ENCODE measurements around the gene FAM174C.

Gene FAM174C

DNA sequence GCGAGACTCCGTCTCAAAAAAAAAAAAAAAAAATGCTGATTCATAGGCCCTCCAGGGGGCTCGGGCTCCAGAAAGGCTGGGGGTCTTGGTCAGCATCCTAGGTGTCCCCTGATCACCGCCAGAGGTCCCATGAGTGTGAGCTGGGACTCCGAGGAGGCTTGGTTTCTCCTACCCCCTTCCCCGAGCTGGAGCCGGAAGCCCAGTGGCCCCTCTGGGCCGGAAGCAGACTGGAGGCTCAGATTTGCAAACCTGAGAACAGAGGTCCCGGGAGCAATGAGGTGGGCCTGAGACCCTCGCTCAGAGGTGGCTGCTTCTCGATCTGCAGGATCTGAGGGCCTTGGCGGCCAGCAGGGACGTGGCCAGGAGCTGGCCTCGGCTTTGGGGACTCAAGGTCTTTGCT lies 51.8 kb downstream of the FAM174C start:
- no peak for DNase-seq

All from GOT3 (cell line).